Neuronal stem cell (in vitro differentiated cells): ENCODE data around the gene MEF2A. TPM values are rescaled to one million over a fixed set of nuclear protein-coding genes. Genes with fewer than 3 reads are reported as not detected.

ENCODE experiments used
- DNase-seq: peaks from one replicate; pipeline ENCODE4 v3.0.0-alpha.2; 2013; ENCODE audit warnings: low spot score
- H2AFZ ChIP-seq: one replicate; pipeline ENCODE4 v1.6.1; 2013; ENCODE audit warnings: mild to moderate bottlenecking, low read length, inconsistent platforms
- H2AK5ac ChIP-seq: 2 replicates; pipeline ENCODE4 v1.6.1; 2013; ENCODE audit warnings: low read depth, mild to moderate bottlenecking, inconsistent platforms, low read length, moderate library complexity, mixed read lengths
- H2BK120ac ChIP-seq: 2 replicates; pipeline ENCODE4 v1.6.1; 2013; ENCODE audit warnings: low read depth, mild to moderate bottlenecking, inconsistent platforms, low read length, moderate library complexity, mixed read lengths
- H2BK12ac ChIP-seq: one replicate; pipeline ENCODE4 v1.6.1; 2013; ENCODE audit warnings: low read length, inconsistent platforms
- H2BK15ac ChIP-seq: 2 replicates; pipeline ENCODE4 v1.6.1; 2013; ENCODE audit warnings: mild to moderate bottlenecking, low read length, inconsistent platforms, mixed read lengths
- H2BK5ac ChIP-seq: one replicate; pipeline ENCODE4 v1.6.1; 2013; ENCODE audit warnings: inconsistent platforms, mild to moderate bottlenecking, low read length, moderate library complexity
- H3K14ac ChIP-seq: one replicate; pipeline ENCODE4 v1.6.1; 2013; ENCODE audit warnings: low read length, inconsistent platforms
- H3K18ac ChIP-seq: 2 replicates; pipeline ENCODE4 v1.6.1; 2013; ENCODE audit warnings: low read length, inconsistent platforms
- H3K23ac ChIP-seq: 2 replicates; pipeline ENCODE4 v1.6.1; 2013; ENCODE audit warnings: low read depth, mild to moderate bottlenecking, mixed read lengths, low read length, inconsistent platforms; ENCODE audit not compliant: poor library complexity
- H3K27ac ChIP-seq: replicated peaks from 3 replicates; pipeline ENCODE4 v1.5.1; 2013; ENCODE audit warnings: low read length, inconsistent platforms
- H3K27me3 ChIP-seq, 3 experiments: 2 replicates each; pipeline ENCODE4 v1.6.1; 2013; ENCODE audit warnings: low read length in 3 of 3, mild to moderate bottlenecking in 2 of 3, inconsistent platforms in 1 of 3, low read depth in 1 of 3, mixed read lengths in 1 of 3, moderate library complexity in 1 of 3; ENCODE audit not compliant: control insufficient read depth in 3 of 3, insufficient read depth in 3 of 3
- H3K36me3 ChIP-seq, 2 donors: replicated peaks in 1 of 2; 2 replicates each; pipeline ENCODE4 v1.6.1; 2013; ENCODE audit warnings: low read length in 2 of 2; ENCODE audit not compliant: control insufficient read depth in 2 of 2, insufficient read depth in 2 of 2
- H3K4ac ChIP-seq: 2 replicates; pipeline ENCODE4 v1.6.1; 2013; ENCODE audit warnings: inconsistent platforms, mild to moderate bottlenecking, low read length, moderate library complexity
- H3K4me1 ChIP-seq, 2 donors: 1 replicate in 1 of 2; 2 replicates in 1 of 2; pipeline ENCODE4 v1.6.1; 2013; ENCODE audit warnings: low read length in 2 of 2, low read depth in 1 of 2; ENCODE audit not compliant: control insufficient read depth in 2 of 2, insufficient read depth in 1 of 2
- H3K4me2 ChIP-seq: one replicate; pipeline ENCODE4 v1.6.1; 2013; ENCODE audit warnings: mild to moderate bottlenecking, low read length, inconsistent platforms; ENCODE audit not compliant: insufficient read depth, poor library complexity, severe bottlenecking
- H3K4me3 ChIP-seq, 2 donors: 2 replicates each; pipeline ENCODE4 v1.5.1; 2013; ENCODE audit warnings: low read length in 2 of 2, mild to moderate bottlenecking in 2 of 2, inconsistent platforms in 1 of 2, moderate library complexity in 1 of 2
- H3K79me1 ChIP-seq: one replicate; pipeline ENCODE4 v1.6.1; 2013; ENCODE audit warnings: low read depth, mild to moderate bottlenecking, inconsistent platforms, low read length, moderate library complexity
- H3K9ac ChIP-seq: one replicate; pipeline ENCODE4 v1.6.1; 2013; ENCODE audit warnings: mild to moderate bottlenecking, low read depth, low read length, inconsistent platforms; ENCODE audit not compliant: poor library complexity
- H3K9me3 ChIP-seq, 2 donors: replicated peaks in 1 of 2; 2 replicates each; pipeline versions ENCODE3 to v1.6.1; 2013; ENCODE audit warnings: low read length in 2 of 2, mild to moderate bottlenecking in 2 of 2, inconsistent platforms in 1 of 2, low read depth in 1 of 2, mixed read lengths in 1 of 2, moderate library complexity in 1 of 2; ENCODE audit not compliant: control insufficient read depth in 2 of 2, insufficient read depth in 1 of 2
- H4K8ac ChIP-seq: one replicate; pipeline ENCODE4 v1.6.1; 2013; ENCODE audit warnings: low read depth, mild to moderate bottlenecking, inconsistent platforms, low read length, moderate library complexity
- H4K91ac ChIP-seq: one replicate; pipeline ENCODE4 v1.6.1; 2013; ENCODE audit warnings: low read length, low read depth, mild to moderate bottlenecking, inconsistent platforms; ENCODE audit not compliant: poor library complexity
- WGBS, 2 donors: extraction: QIAGEN DNeasy Blood & Tissue Kit; methylation state at CpG; one replicate each; pipeline ENCODE4 v1.1.7; 2013; ENCODE audit warnings: missing lambda C conversion rate in 2 of 2, mixed read lengths in 1 of 2; ENCODE audit not compliant: insufficient read length in 2 of 2, insufficient replicate concordance in 1 of 2; ENCODE audit errors: extremely low coverage in 2 of 2; 5-methylcytosine and 5-hydroxymethylcytosine counted together
- small RNA-seq: library from polyadenylated mRNA; stranded (forward); fragments of <200 nt; extraction: miRNeasy Mini kit (QIAGEN cat#:217004); gene quantifications from one replicate; pipeline ENCODE3, GENCODE V24; 2013; ENCODE audit not compliant: insufficient read depth

Gene MEF2A

DNA sequence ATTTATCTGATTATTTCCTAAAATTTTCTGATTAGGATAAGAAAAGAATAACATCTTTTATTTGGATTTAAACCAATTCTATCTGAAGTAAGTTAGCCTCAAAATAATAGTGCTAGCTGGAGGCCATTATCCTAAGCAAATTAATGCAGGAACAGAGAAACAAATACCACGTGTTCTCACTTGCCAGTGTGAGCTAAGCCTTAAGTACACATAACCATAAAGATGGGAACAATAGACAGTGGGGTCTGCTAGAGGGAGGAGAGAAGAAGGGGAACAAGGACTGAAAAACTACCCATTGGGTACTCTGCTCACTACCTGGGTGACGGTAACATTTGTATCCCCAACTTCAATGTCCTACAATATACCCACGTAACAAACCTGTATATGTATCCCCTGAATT is 198.7 kb downstream of the MEF2A start:
- no peak overlapping the region for H3K23ac ChIP-seq
- H3K18ac ChIP-seq: no peak overlapping the region
- no peak overlapping the region for H2BK12ac ChIP-seq
- H4K91ac ChIP-seq: no peak overlapping the region
- no peak overlapping the region for H3K14ac ChIP-seq
- no peak overlapping the region for H2BK5ac ChIP-seq
- no peak overlapping the region for H2BK120ac ChIP-seq
- no peak overlapping the region for H3K9ac ChIP-seq
- H2AK5ac ChIP-seq: no peak overlapping the region
- no peak overlapping the region for H2BK15ac ChIP-seq
- no peak overlapping the region for H3K4me3 ChIP-seq
- H3K4me2 ChIP-seq: no peak overlapping the region
- H3K36me3 ChIP-seq: no peaks in the 10 kb centered on the region
- H2AFZ ChIP-seq: no peak overlapping the region
- no peaks in the 10 kb centered on the region for H3K79me1 ChIP-seq
- H3K9me3 ChIP-seq: no peaks in the 10 kb centered on the region
- H3K27me3 ChIP-seq: peaks cover 0 to 3% (median 0%) of the 10 kb centered on the region in 3 experiments
- no CpG with 5 or more reads among the region's 3 CpGs for WGBS, 2 donors
- H4K8ac ChIP-seq: no peak overlapping the region
- no peak overlapping the region for H3K4ac ChIP-seq
- no peak for DNase-seq
- H3K4me1 ChIP-seq: no peaks in the 10 kb centered on the region
- no peak overlapping the region for H3K27ac ChIP-seq

Small RNAs within 50 kb of the gene (small RNA-seq; reads per million reads assigned to genes)
- not detected for gene RF00019
